HFFc6 (cell line): Measurements from ENCODE around the gene PPFIA3. TPM values are rescaled to one million over a fixed set of nuclear protein-coding genes. Genes with fewer than 3 reads are reported as not detected.
A peak's percentile ranks its signal among the peaks of the same experiment; 100 is the strongest.
"Not testable (repeated sequence)": the region's sequence is repeated elsewhere in the genome, so short reads cannot be mapped to it uniquely, and the experiment has no call there.

ENCODE experiments used
- DNase-seq: peaks from one replicate; pipeline ENCODE4 v3.0.0-alpha.2; 2018
- H3K27ac Mint-ChIP-seq: 2 replicates; pipeline ENCODE4 v1.8.0; 2020; ENCODE audit warnings: mild to moderate bottlenecking, mixed read lengths
- H3K27me3 Mint-ChIP-seq: 2 replicates; pipeline ENCODE4 v1.8.0; 2021; ENCODE audit warnings: mild to moderate bottlenecking, moderate library complexity, mixed read lengths; ENCODE audit not compliant: insufficient read depth
- H3K36me3 Mint-ChIP-seq: 2 replicates; pipeline ENCODE4 v1.8.0; 2021; ENCODE audit warnings: low read depth, mixed read lengths
- H3K4me1 Mint-ChIP-seq: 2 replicates; pipeline ENCODE4 v1.8.0; 2020; ENCODE audit warnings: low read depth, mixed read lengths
- H3K4me3 Mint-ChIP-seq: 2 replicates; pipeline ENCODE4 v1.8.0; 2020; ENCODE audit warnings: mild to moderate bottlenecking, moderate library complexity, mixed read lengths
- H3K9me3 Mint-ChIP-seq: 2 replicates; pipeline ENCODE4 v1.8.0; 2020; ENCODE audit warnings: mild to moderate bottlenecking, mixed read lengths
- CTCF ChIP-seq: fragments of 200-600 bp; sonication (generic); IDR thresholded peaks from 2 replicates; pipeline ENCODE4 v1.5.0; 2021; ENCODE audit warnings: antibody characterized with exemption, mild to moderate bottlenecking
- total RNA-seq, 6 experiments: library from RNA; stranded (reverse); fragmentation: NEBNext Ultra II Directional; extraction: Animal tissue kit (Norgen Biotek cat#: 25700); gene quantifications; 2 replicates in 1 of 6; 3 replicates in 5 of 6; pipeline ENCODE4 v1.2.3, GENCODE V29; 2021

Gene PPFIA3
- total RNA-seq, 6 experiments from 2014 or later: 1.9 to 2.4 (median 2.3) TPM

DNA sequence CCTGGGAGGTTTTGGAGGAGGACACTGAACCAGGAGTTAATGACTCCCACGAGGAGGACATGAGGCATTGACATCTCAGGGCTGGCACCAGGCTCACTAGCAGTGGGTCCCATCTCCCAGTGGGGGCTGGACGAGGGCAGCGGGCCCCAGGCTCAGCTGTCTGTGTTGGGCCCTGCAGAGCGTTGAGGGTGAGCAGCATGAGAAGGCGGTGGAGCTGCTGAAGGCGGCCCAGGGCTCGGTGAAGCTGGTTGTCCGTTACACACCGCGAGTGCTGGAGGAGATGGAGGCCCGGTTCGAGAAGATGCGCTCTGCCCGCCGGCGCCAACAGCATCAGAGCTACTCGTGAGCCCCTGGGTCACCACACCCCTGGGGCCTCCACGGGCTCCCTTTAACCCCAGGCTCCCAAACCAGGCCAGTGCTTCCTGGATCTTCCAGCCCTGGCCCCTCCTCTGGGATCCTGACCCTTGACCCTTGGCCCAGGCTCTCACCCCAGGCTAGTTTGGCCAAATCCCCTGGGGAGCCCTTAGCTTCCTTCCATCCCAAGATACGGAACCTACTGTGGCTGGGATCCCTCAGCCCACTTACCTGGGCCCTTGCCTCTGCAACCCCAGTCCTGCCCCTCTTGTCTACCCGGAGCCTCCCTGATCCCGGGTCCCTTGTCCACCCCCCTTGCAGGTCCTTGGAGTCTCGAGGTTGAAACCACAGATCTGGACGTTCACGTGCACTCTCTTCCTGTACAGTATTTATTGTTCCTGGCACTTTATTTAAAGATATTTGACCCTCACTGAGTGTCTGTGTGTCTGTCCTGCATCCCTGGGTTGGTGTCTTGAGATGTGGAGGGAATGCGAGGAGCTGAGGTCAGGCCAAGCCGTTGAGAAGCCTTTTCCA lies 1.4 kb upstream of the PPFIA3 start:
- TF ChIP-seq CTCF: no peak
- Mint-ChIP-seq H3K27me3 (peaks cover 9% of the 10 kb centered on the region), H3K4me1 (peaks cover 31% of the 10 kb centered on the region), H3K36me3 (0 out of 2 replicates have a peak, but pooled peaks cover 3% of the 10 kb centered on the region), H3K9me3 (no peaks in the 10 kb centered on the region), H3K27ac (peak overlapping the region; percentile 77), H3K4me3 (peak overlapping the region; percentile 89)
- no peak for DNase-seq

GRCh38 chr19:49118565-49119410 lies 556 bp upstream of the PPFIA3 start, which contains the start of gene C19orf73:
TSS of gene C19orf73 (minus strand) at chr19:49119143. CDS start at chr19:49119022, 121 bp downstream.
- H3K27me3 Mint-ChIP-seq: peaks cover 15% of the 10 kb centered on the region
- no peaks in the 10 kb centered on the region for H3K9me3 Mint-ChIP-seq
- H3K4me1 Mint-ChIP-seq: peaks cover 23% of the 10 kb centered on the region
- DNase-seq: peak; percentile 92
- 0 out of 2 replicates have a peak, but pooled peaks cover 3% of the 10 kb centered on the region for H3K36me3 Mint-ChIP-seq
- peak; percentile 46 for TF ChIP-seq CTCF
- peak within 1 kb of the TSS; percentile 77 for H3K27ac Mint-ChIP-seq
- peak within 1 kb of the TSS; percentile 89 for H3K4me3 Mint-ChIP-seq

- H3K9me3 Mint-ChIP-seq: no peaks in the 10 kb centered on the region
- 0 out of 2 replicates have a peak, but pooled peaks cover 3% of the 10 kb centered on the region for H3K36me3 Mint-ChIP-seq
- no peak for TF ChIP-seq CTCF
- H3K4me1 Mint-ChIP-seq: peaks cover 16% of the 10 kb centered on the region
- H3K4me3 Mint-ChIP-seq: peak overlapping the region; percentile 3; the same call in 1 of the 2 replicates
- no peak for DNase-seq
- peaks cover 15% of the 10 kb centered on the region for H3K27me3 Mint-ChIP-seq
- no peak overlapping the region for H3K27ac Mint-ChIP-seq
Observed at GRCh38 chr19:49120325-49120683, 960 bp downstream of the PPFIA3 start.

GRCh38 chr19:49120868-49121267 lies 1.5 kb downstream of the PPFIA3 start:
- H3K27me3 Mint-ChIP-seq: peaks cover 18% of the 10 kb centered on the region
- no peaks in the 10 kb centered on the region for H3K9me3 Mint-ChIP-seq
- H3K4me1 Mint-ChIP-seq: peaks cover 14% of the 10 kb centered on the region
- H3K36me3 Mint-ChIP-seq: 0 out of 2 replicates have a peak, but pooled peaks cover 3% of the 10 kb centered on the region
- DNase-seq: no peak
- H3K27ac Mint-ChIP-seq: no peak overlapping the region
- peak overlapping the region; percentile 3 for H3K4me3 Mint-ChIP-seq
- no peak for TF ChIP-seq CTCF

DNA sequence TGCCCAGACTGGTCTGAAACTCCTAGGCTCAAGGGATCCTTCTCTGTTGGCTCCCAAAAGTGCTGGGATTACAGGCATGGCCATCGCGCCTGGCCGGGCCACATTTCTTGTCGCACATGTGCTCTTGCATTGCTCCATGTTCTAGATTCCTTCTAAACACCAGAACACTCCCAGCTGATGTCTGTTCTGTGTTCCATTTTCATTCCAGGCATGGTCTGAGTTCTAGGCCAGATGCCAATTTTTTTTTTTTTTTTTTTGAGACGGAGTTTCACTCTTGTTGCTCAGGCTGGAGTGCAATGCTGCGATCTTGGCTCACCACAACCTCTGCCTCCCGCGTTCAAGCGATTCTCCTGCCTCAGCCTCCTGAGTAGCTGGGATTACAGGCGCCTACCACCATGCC lies 2.5 kb downstream of the PPFIA3 start:
- H3K4me3 Mint-ChIP-seq, H3K36me3 Mint-ChIP-seq, DNase-seq, H3K9me3 Mint-ChIP-seq, H3K27ac Mint-ChIP-seq: not testable (repeated sequence)
- H3K27me3 Mint-ChIP-seq: peaks cover 18% of the 10 kb centered on the region
- H3K4me1 Mint-ChIP-seq: peaks cover 14% of the 10 kb centered on the region

DNA sequence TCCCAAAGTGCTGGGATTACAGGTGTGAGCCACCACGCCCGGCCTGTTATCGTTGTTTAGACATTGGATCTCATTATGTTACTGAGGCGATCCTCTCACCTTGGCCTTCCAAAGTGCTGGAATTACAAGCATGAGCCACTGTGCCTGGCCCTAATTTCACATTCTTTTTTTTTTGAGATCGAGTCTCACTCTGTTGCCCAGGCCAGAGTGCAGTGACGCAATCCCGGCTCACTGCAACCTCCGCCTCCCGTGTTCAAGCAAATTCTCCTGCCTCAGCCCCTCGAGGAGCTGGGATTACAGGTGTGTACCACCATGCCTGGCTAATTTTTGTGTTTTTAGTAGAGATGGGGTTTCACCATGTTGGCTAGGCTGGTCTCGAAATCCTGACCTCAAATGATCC lies 3.9 kb downstream of the PPFIA3 start:
- H3K27ac Mint-ChIP-seq, H3K36me3 Mint-ChIP-seq, DNase-seq, H3K4me1 Mint-ChIP-seq, H3K9me3 Mint-ChIP-seq, H3K4me3 Mint-ChIP-seq: not testable (repeated sequence)
- H3K27me3 Mint-ChIP-seq: peaks cover 16% of the 10 kb centered on the region
